ENCODE measurements around the gene ATM.
A peak's percentile ranks its signal among the peaks of the same experiment; 100 is the strongest.

ATM gene

GRCh38 chr11:108224366-108224765 is 1.5 kb downstream of the ATM start:
- DNase-seq (ENCODE audit: low read depth) = no peak
- TF ChIP-seq CTCF (IDR thresholded peaks at IDR 0.05; ENCODE audit: low read depth, low read length, missing control alignments) = no peak
- in situ Hi-C loops (cut with HindIII; ENCODE audit: low sequenced_read_pairs) = loop anchor here (5.0 kb wide), 1 partner anchor 37 kb away; no protein-coding TSS in a partner anchor
- H3K4me3 ChIP-seq (ENCODE audit: low read depth, low read length) = peak overlapping the region; percentile 84

DNA sequence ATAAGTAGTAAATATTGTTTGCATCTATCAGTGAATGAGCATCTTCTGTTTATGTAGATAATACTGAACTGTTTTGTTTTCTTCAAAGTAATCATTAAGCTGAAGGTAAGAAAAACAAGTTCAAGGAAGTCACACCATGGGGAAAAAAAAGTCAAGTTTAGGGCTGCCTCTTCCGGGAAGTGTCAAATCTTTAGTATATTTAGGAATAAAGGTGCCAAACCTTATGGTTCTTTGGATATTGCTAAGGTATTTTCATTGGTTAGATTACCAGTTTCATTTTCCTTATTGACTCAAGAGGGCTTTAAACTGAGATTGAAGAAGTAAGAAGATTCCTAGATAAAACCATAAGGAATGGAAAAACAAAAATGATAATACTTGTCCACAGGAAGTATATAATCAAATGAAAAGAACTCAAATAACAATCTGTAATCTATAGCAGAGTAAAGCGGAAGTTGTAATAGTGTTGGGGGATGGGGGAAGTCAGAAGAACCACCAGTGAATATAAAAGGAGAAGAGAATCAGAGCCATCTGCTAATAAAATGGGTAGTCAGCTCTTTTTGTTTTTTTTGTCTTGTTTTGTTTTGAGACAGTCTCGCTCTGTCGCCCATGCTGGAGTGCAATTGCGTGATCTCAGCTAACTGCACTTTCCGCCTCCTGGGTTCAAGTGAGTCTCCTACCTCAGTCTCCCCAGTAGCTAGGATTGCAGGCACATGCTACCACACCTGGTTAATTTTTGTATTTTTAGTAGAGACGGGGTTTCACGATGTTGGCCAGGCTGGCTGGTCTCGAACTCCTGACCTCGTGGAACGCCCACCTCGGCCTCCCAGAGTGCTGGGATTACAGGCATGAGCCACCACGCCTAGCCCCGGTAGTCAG is 2.3 kb downstream of the ATM start:
- no peak overlapping the region for H3K4me3 ChIP-seq (ENCODE audit: low read depth, low read length)
- in situ Hi-C loops (cut with HindIII; ENCODE audit: low sequenced_read_pairs) = loop anchor here (5.0 kb wide), 1 partner anchor 38 kb away; no protein-coding TSS in a partner anchor

GRCh38 chr11:108226036-108226435 is 3.2 kb downstream of the ATM start:
- no peak for TF ChIP-seq CTCF (IDR thresholded peaks at IDR 0.05; ENCODE audit: low read depth, low read length, missing control alignments)
- no peak for DNase-seq (ENCODE audit: low read depth)
- in situ Hi-C loops (cut with HindIII; ENCODE audit: low sequenced_read_pairs) = no loop called here
- H3K4me3 ChIP-seq (ENCODE audit: low read depth, low read length) = no peak overlapping the region

More for the DNA sequence above, 2.3 kb downstream of the ATM start:
- TF ChIP-seq CTCF (IDR thresholded peaks at IDR 0.05; ENCODE audit: low read depth, low read length, missing control alignments) = no peak
- DNase-seq (ENCODE audit: low read depth) = no peak

GRCh38 chr11:108228251-108228650 is 5.4 kb downstream of the ATM start:
- no peak for DNase-seq (ENCODE audit: low read depth)
- H3K4me3 ChIP-seq (ENCODE audit: low read depth, low read length) = no peak overlapping the region
- in situ Hi-C loops (cut with HindIII; ENCODE audit: low sequenced_read_pairs) = no loop called here
- TF ChIP-seq CTCF (IDR thresholded peaks at IDR 0.05; ENCODE audit: low read depth, low read length, missing control alignments) = no peak

DNA sequence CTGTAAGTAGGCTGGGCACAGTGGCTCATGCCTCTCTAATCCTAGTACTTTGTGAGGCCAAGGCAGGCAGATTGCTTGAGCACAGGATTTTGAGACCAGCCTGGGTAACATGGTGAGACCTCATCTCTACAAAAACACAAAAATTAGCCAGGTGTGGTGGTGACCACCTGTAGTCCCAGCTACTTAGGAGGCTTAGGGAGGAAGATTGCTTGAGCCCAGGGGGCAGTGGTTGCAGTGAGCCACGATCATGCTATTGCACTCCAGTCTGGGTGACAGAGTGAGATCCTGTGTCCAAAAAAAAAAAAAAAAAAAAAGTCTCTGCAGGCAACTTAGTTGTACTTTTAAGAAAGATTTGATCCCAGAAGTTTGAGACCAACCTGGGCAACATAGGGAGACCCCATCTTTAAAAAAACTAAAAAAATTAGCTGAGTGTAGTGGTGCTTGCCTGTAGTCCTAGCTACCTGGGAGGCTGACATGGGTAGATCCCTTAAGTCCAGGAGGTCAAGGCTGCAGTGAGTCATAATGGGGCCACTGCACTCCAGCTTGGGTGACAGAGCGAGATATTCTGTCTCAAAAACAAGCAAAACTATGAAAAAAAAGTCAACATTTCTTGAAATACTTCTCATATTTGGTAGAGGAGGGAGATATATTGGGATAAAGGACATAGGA is 10.5 kb downstream of the ATM start:
- no peak for TF ChIP-seq CTCF (IDR thresholded peaks at IDR 0.05; ENCODE audit: low read depth, low read length, missing control alignments)
- in situ Hi-C loops (cut with HindIII; ENCODE audit: low sequenced_read_pairs) = no loop called here
- no peak for DNase-seq (ENCODE audit: low read depth)
- H3K4me3 ChIP-seq (ENCODE audit: low read depth, low read length) = no peak overlapping the region

GRCh38 chr11:108235192-108235591 is 12.3 kb downstream of the ATM start:
- in situ Hi-C loops (cut with HindIII; ENCODE audit: low sequenced_read_pairs) = no loop called here
- H3K4me3 ChIP-seq (ENCODE audit: low read depth, low read length) = no peak overlapping the region
- TF ChIP-seq CTCF (IDR thresholded peaks at IDR 0.05; ENCODE audit: low read depth, low read length, missing control alignments) = no peak
- no peak for DNase-seq (ENCODE audit: low read depth)

Data from astrocyte of the cerebellum (primary cell).